GM18520 (cell line): ENCODE measurements around the gene SNCAIP.

Experiments used
- ATAC-seq: cut with Tn5 transposase; IDR thresholded peaks from one replicate; pipeline ENCODE4 v1.9.1; 2021; ENCODE audit not compliant: unreplicated experiment

SNCAIP gene

DNA sequence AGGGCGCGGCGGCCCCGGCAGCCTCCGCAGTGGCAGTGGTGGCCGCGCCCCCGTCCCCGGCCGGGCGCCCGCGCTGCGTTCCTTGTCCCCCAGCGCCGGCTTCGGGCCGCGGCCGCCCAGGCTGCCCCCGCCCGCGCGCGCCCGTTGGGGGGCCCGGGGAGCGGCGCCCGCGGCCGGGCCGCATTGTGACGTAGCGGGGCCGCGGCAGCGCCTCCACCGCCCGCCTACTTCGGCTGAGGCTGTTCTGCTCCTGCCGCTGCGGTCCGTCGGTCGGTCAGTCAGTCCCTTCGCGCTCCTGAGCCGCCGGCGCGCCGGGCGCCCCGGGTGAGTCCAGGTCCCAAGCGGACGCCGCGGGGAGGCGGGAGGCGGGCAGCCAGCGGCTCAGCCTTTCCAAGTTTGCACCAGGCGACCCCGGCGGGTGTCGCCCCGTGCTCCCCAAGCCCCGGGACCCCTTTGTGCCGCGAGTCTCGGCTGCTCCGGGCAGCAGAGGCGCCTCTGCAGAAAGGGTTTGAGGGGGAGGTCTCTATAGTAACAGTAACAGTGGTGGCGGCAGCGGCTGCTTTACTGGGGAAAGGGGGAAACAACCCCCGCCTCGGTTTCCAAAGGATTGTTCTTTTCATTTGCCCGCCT, at the start of gene SNCAIP:
TSS of gene SNCAIP (plus strand) at position 277 of the 630 bp plus-strand sequence. CDS start 78,898 bp downstream, outside the sequence.
- no peak for ATAC-seq

DNA sequence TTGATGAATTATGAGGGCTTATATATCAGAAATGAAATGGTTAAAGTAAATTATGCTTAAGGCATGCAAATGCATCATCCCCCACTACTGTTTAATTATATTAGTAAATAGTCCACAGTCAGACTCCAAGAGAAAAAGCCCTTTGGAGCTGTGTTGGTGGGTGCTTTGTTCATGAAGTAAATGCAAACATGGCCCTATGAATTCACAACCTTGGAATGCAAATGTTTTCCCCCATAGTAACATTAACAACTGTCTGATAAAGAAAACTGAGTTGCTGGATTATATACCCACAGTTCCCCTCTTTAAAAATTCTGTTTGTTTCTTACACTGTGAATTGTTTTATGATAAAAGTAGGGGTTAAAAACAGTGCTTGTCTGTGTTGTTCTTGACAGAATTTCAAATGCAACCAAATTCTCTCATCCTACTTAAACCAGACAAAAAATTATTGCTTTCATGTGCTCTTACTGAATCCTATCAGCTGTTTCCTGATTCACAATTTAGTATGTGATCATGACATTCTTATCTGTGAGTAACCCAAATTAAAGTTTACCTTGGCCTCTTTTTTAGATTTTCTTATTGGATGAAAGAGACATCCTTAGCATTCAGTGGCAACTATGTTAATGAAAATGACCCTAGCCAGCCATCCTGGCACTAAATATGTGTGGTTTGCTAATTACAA, 48.5 kb upstream of the SNCAIP start:
- ATAC-seq, result no peak

DNA sequence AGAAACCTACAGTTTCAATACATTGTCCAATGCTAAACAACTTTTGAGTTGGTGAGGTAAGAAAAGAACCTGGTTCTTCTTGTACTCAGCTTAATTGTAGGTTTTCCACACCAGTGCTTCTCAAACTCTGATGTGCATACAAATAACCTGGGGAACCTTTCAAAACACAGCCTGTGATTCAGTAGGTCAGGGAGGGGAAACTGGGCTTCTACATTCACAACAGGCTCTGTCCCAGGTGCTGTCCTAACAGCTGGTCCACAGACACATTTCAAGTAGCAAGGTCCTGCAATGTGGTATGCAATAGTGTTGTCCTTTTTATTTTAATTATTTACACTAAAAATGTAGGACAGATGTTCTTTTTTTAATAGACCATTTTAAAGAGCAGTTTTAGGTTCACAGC, 47.4 kb upstream of the SNCAIP start:
- no peak for ATAC-seq

DNA sequence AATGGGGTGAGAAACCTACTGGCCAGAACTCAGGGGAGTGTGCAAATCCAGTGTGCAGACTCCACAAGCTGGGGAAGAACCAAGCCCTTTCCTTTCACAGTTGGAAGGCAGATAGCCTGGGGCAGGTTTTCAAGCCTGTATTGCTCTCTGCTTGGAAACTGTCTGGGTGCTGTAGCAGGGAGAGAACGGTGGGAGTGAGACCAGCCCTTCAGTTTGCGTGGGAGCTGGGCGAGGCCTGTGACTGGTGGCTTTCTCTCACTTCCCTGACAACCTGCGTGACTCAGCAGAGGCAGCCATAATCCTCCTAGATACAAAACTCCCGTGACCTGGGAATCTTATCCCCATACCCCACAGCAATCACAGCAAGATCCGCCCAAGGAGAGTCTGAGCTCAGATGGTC, 44.9 kb upstream of the SNCAIP start:
- ATAC-seq, result no peak

GRCh38 chr5:122273696-122274095, 38.3 kb upstream of the SNCAIP start:
- ATAC-seq, result no peak

DNA sequence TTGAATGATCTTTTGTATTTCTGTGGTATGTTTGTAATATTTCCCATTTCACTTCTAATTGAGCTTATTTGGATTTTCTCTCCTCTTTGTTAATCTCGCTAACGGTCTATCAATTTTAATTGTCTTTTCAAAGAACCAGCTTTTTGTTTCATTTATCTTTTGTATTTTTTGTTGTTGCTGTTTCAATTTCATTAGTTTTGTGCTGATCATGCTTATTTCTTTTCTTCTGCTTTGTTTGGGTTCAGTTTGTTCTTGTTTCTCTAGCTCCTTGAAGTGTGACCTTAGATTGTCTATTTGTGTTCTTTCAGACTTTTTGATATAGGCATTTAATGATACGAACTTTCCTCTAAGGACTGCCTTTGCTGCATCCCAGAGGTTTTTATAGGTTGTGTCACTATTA, 28.4 kb upstream of the SNCAIP start:
- ATAC-seq, result no peak

DNA sequence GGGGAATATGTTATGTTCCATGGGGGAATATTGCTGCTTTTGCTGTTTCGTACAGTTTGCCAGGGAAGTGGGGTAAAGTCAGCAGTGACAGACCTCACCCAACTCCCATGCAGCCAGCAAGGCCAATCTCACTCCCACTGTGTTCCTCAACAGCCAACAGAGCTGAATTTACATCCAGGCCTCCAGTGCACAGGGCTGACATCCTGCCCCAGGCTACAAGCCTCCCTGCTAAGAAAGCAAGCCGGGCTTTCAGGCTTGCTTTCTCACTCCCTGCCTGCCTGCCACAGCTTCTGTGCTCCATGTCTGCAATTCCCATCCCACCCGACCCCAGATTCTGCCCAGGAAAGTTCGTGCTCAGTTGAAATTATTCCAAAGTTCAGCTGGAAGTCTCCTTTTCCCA, 25.5 kb upstream of the SNCAIP start:
- ATAC-seq, result no peak

DNA sequence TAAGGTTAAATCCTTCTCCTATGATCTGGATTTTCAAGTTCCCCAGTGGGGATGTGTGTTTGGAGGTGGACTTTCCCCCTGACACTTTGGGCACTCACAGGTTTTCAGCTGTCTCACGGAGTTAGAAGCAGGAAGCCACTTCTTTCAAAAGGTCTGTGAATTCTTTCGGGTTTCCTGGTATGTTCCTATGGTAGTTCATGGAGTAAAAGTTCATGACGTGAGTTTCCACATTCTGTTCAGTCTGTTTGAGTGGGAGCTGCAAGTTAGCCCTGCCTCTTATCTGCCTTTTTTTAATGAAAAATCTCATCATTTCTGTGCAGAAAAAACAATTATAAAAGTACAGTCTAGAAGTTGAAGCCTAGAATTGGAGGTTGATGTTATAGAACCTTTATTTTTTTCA, 24.9 kb upstream of the SNCAIP start:
- no peak for ATAC-seq

- ATAC-seq, result no peak
These were observed 20.8 kb upstream of the SNCAIP start for GRCh38 chr5:122291000-122291901.

DNA sequence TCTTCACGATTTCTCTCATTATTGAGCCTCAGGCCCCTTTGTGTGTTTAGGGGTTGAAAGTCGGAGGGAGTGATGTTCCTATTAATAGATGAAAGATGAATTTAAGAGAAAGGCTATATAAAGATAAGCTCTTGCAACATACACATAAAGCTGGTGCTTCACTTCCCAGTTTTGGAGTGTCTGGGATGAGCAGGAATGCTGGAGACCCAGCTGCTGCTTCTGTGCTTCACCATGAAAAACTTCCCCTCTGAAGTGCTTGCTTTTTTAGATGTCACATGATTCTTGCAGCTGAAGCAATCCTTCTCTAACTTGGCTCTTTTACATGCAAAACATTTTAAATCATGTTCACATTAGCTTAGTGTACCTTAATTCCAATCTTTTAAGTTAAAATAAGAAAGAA, 19.7 kb upstream of the SNCAIP start:
- ATAC-seq, result no peak

DNA sequence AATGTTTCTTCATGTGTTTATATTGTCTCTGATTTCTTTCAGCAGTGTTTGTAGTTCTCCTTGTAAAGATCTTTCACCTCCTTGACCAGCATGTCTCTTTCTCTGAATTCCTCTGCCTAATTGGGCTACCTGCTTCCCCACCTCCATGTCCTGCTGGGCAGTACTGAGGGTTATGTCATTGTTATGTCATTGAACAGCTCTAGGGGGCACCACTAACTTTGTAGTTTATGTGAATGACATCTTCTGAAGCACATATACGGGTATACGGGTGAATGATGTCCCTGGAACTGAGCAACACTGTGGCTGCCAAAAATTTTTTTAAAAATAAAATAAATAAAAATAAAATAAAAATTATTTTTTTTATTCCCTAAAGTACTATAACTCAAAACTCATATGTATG, 16.9 kb upstream of the SNCAIP start:
- ATAC-seq, result no peak

GRCh38 chr5:122296871-122297270, 15.2 kb upstream of the SNCAIP start:
- no peak for ATAC-seq

DNA sequence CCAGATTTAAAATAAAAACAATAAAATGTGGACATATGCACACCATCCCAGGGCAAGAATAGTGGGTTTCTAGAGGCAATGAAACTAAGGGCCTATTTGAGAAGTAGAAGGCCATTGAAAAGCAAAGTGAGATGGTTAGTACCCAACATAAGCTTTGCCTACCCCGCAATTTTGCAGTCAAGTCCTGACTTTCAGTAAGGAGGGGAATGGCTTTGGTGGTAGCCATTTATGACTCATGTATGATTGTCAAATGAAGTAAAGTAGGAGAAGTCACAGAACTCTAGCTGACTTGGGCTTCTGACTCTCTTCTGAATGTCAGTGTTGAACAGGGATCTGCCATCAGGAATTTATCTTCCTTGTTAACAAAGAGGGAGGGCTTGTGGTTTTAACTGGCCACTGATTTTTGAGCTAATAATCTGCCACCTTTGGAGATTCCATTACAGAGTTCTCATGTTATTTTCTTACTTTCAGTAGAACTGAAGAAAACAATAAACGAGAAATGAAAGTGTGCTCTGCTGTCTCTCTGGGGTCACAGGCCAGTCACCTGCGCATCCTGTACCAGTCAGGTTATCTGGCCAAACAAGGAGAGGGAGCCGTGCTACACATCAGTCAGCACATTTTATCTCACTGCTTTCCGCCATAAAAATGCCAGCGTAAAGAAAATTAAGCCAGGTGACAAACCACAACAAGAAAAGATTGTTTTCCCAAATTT, 14.3 kb upstream of the SNCAIP start:
- ATAC-seq, result peak; percentile 49

DNA sequence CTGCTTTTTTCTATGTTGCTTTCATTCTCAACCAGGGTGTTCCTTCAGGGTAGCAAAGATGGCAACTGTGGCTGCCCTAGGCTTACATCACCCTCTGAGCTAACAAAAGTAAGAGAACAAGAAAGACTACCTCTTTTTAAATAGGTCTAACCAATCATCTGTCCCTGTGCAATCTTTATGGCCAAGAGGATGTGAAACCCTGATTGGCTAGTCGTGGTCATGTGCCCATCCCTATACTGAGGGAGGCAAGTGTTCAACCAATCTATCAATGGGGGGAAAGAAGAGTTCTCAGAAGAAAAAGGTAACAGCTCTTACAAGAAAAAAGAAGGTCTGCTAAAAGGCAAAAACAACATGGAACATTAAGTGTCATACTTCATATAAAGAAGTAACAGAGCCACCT, 11.7 kb upstream of the SNCAIP start:
- no peak for ATAC-seq

- ATAC-seq, result no peak
These were observed 11.0 kb upstream of the SNCAIP start for GRCh38 chr5:122301016-122301415.

- no peak for ATAC-seq
These were observed 7.4 kb upstream of the SNCAIP start for GRCh38 chr5:122304471-122305215.

DNA sequence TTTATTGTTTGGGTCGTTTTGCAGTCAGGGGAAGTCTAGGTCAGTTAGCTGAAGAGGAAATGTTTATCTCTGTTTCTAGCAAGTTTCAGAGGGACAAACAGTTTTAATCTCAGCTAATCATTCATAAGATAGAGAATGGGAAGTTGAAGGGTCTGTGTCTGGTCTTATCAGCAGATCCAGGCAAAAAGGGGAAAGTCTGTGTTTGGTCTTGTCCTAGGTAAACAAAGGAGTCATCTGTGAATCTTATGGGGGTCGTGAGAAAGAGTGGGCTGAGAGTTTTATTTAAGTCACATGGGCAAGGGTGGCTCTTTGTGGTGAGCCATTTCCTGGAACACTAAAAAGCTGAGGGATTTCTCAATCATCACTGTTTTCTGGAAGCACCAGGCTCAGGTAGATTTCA, 5.6 kb upstream of the SNCAIP start:
- ATAC-seq, result no peak

GRCh38 chr5:122310889-122311288, 1.1 kb upstream of the SNCAIP start:
- no peak for ATAC-seq

GRCh38 chr5:122311497-122311960, 508 bp upstream of the SNCAIP start:
- no peak for ATAC-seq

DNA sequence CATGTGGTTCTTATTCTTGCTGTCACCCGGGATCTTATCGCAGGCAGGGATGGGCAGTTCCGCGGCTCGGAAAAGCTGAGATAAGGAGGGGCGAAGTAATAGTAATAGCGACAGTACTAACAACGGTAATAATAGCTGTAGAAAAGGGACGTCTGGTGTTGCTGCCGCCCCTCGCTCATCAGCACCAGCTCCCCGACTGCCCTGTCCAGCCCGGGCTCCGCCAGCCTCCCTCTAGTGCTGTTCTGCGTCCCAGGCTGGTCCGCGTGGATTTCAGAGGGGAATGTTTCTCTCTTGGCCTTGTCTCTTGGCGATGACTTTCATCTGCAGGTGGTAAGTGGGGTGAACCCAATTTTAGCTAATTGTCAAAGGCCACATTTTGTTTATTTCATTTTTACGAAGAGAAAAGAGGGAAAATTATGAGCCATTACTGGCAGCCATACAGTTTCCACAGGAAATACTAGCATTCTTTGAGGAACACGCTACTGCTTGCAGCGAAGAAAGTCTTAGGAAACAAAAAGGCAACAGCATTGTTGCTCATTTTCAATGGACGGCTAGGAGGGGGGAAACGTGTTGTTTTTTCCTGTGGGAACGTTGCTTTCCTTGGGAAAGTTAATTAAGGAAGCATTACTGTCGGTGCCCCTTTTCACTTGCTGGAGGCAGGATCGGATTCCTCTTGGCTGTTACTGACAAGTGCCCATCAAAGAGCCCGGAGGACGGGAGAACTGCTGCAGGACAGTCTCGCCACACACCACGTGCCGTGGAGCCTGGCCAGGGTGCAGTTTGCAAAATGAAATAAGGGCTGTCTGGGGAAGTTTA, 762 bp downstream of the SNCAIP start:
- no peak for ATAC-seq
